Heart left ventricle (tissue), 13 donors: ENCODE data around the gene PER3.

Experiments used
- CTCF ChIP-seq, 12 donors: fragments of 200-600 bp; sonication (generic) in 4 of 12; IDR thresholded peaks; one replicate each; pipeline versions ENCODE4 v1.5.0 to v1.8.0; 2018 to 2022; ENCODE audit warnings: antibody characterized with exemption in 12 of 12, mild to moderate bottlenecking in 5 of 12
- POLR2A ChIP-seq, 2 donors: fragments of 450-650 bp; IDR thresholded peaks; one replicate each; pipeline ENCODE4 v1.6.1; 2017; ENCODE audit warnings: antibody characterized with exemption in 2 of 2, mild to moderate bottlenecking in 2 of 2, moderate library complexity in 2 of 2
- donor health status: ischemic (EF 13 %, LVEDD 7.1; RV severe dilation, severe dysfunction).
- donor health status: DM: no; HTN: yes; CAD: no.
- donor health status: DM: no; HTN: no; CAD: no.
- donor health status: ischemic (EF 25% LVEDD 6.9; RV normal size, moderate dysfunction).
- donor health status: ischemic (EF 25% LVEDD 5.7; RV mildly dilated, moderate dysfunction).
- donor health status: ischemic (EF 35%, LVEDD 5.7; RV mildly dilated, moderate dysfunction).
- donor health status: nonischemic (EF 11% LVEDD 7.7; RV severe dilation, severe dysfunction).
- donor health status: DM: yes; HTN: yes; CAD: no.
- donor health status: PGD.
- donor health status: ischemic (EF 29% LVEDD 5.4; RV normal size, mild dysfunction).
- donor health status: nonischemic (EF 23%, LVEDD 6.1; RV moderate dilation, normal function).

GRCh38 chr1:7789828-7790227, 5.7 kb downstream of the PER3 start:
- TF ChIP-seq CTCF (IDR thresholded peaks at IDR 0.05) (no peak), POLR2A (IDR thresholded peaks at IDR 0.05) (no peak)
